CD4-positive, alpha-beta T cell treated with Interleukin-4 for 4 hours (primary cell): ENCODE measurements around the gene UBE2I.

Source experiments
- DNase-seq: peaks from one replicate; pipeline ENCODE4 v3.0.0-alpha.2; 2020

Gene UBE2I

GRCh38 chr16:1344499-1344898 is 35.1 kb downstream of the UBE2I start:
- DNase-seq = no peak

- no peak for DNase-seq
Measured at GRCh38 chr16:1345087-1345486, 35.7 kb downstream of the UBE2I start.

GRCh38 chr16:1345651-1346421 is 36.4 kb downstream of the UBE2I start:
- DNase-seq = no peak

GRCh38 chr16:1346422-1347285 is 37.2 kb downstream of the UBE2I start:
- DNase-seq = no peak

GRCh38 chr16:1347286-1347855 is 37.9 kb downstream of the UBE2I start:
- DNase-seq = no peak

GRCh38 chr16:1347962-1348361 is 38.5 kb downstream of the UBE2I start:
- DNase-seq = no peak

- no peak for DNase-seq
Measured at GRCh38 chr16:1348441-1348840, 39.0 kb downstream of the UBE2I start.

GRCh38 chr16:1348926-1349325 is 39.5 kb downstream of the UBE2I start:
- DNase-seq = no peak

GRCh38 chr16:1349351-1349750 is 39.9 kb downstream of the UBE2I start:
- no peak for DNase-seq

- DNase-seq = no peak
Measured at GRCh38 chr16:1349951-1350350, 40.5 kb downstream of the UBE2I start.

- no peak for DNase-seq
Measured at GRCh38 chr16:1350691-1351090, 41.3 kb downstream of the UBE2I start.

- no peak for DNase-seq
Measured at GRCh38 chr16:1351215-1351581, 41.8 kb downstream of the UBE2I start.

- peak; percentile 85 for DNase-seq
Measured at GRCh38 chr16:1351582-1352362, 42.3 kb downstream of the UBE2I start, which contains the start of the genes GNPTG and TSR3. TSS of gene GNPTG (plus strand) at chr16:1351931. CDS start at chr16:1351966, 35 bp downstream. TSS of gene TSR3 (minus strand) at chr16:1351878. CDS start at chr16:1351804, 74 bp downstream.

GRCh38 chr16:1354815-1355540 is 45.5 kb downstream of the UBE2I start:
- no peak for DNase-seq

GRCh38 chr16:1355591-1355990 is 46.2 kb downstream of the UBE2I start:
- DNase-seq = no peak

- DNase-seq = no peak
Measured at GRCh38 chr16:1356061-1356900, 46.8 kb downstream of the UBE2I start.

- no peak for DNase-seq
Measured at GRCh38 chr16:1357906-1358566, 48.6 kb downstream of the UBE2I start.

GRCh38 chr16:1361685-1362360 is 52.4 kb downstream of the UBE2I start:
- DNase-seq = no peak

GRCh38 chr16:1362807-1363206 is 53.4 kb downstream of the UBE2I start:
- no peak for DNase-seq

GRCh38 chr16:1363501-1364041 is 54.1 kb downstream of the UBE2I start:
- peak; percentile 55 for DNase-seq
